ENCODE results near the gene TMTC3.
"Not testable (repeated sequence)": the region's sequence is repeated elsewhere in the genome, so short reads cannot be mapped to it uniquely, and the experiment has no call there.

TMTC3 gene

GRCh38 chr12:88163371-88163770, 21.3 kb downstream of the TMTC3 start:
- DNase-seq (ENCODE audit: low read depth in 4 of 4, low spot score in 1 of 4), result no peak

GRCh38 chr12:88166179-88166578, 24.1 kb downstream of the TMTC3 start:
- no peak for DNase-seq (ENCODE audit: low read depth in 4 of 4, low spot score in 1 of 4)

- no peak for DNase-seq (ENCODE audit: low read depth in 4 of 4, low spot score in 1 of 4)
These were observed 25.3 kb downstream of the TMTC3 start for GRCh38 chr12:88167384-88167783.

- no peak for DNase-seq (ENCODE audit: low read depth in 4 of 4, low spot score in 1 of 4)
These were observed 30.8 kb downstream of the TMTC3 start for GRCh38 chr12:88172844-88173407.

GRCh38 chr12:88175544-88175943, 33.4 kb downstream of the TMTC3 start:
- DNase-seq (ENCODE audit: low read depth in 4 of 4, low spot score in 1 of 4), result no peak

GRCh38 chr12:88179436-88180014, 37.4 kb downstream of the TMTC3 start:
- DNase-seq (ENCODE audit: low read depth in 4 of 4, low spot score in 1 of 4), result no peak

GRCh38 chr12:88181881-88182280, 39.8 kb downstream of the TMTC3 start:
- DNase-seq (ENCODE audit: low read depth in 4 of 4, low spot score in 1 of 4), result no peak

- DNase-seq (ENCODE audit: low read depth in 4 of 4, low spot score in 1 of 4), result no peak
These were observed 40.3 kb downstream of the TMTC3 start for GRCh38 chr12:88182416-88182815.

- DNase-seq (ENCODE audit: low read depth in 4 of 4, low spot score in 1 of 4), result no peak
These were observed 42.1 kb downstream of the TMTC3 start for GRCh38 chr12:88184196-88184595.

GRCh38 chr12:88185279-88185678, 43.2 kb downstream of the TMTC3 start:
- no peak for DNase-seq (ENCODE audit: low read depth in 4 of 4, low spot score in 1 of 4)

- no peak for DNase-seq (ENCODE audit: low read depth in 4 of 4, low spot score in 1 of 4)
These were observed 43.9 kb downstream of the TMTC3 start for GRCh38 chr12:88185988-88186387.

- DNase-seq (ENCODE audit: low read depth in 4 of 4, low spot score in 1 of 4), result no peak
These were observed 45.5 kb downstream of the TMTC3 start for GRCh38 chr12:88187571-88187970.

- DNase-seq (ENCODE audit: low read depth in 4 of 4, low spot score in 1 of 4), result no peak
These were observed 46.1 kb downstream of the TMTC3 start for GRCh38 chr12:88188180-88188579.

GRCh38 chr12:88192426-88192825, 50.3 kb downstream of the TMTC3 start:
- DNase-seq (ENCODE audit: low read depth in 4 of 4, low spot score in 1 of 4), result no peak

GRCh38 chr12:88194868-88195267, 52.8 kb downstream of the TMTC3 start:
- DNase-seq (ENCODE audit: low read depth in 4 of 4, low spot score in 1 of 4), result no peak

- DNase-seq (ENCODE audit: low read depth in 4 of 4, low spot score in 1 of 4), result no peak
These were observed 57.9 kb downstream of the TMTC3 start for GRCh38 chr12:88200029-88200428.

- DNase-seq (ENCODE audit: low read depth in 4 of 4, low spot score in 1 of 4), result no peak
These were observed 60.4 kb downstream of the TMTC3 start for GRCh38 chr12:88202500-88202899.

GRCh38 chr12:88206601-88207000, 64.5 kb downstream of the TMTC3 start:
- no peak for DNase-seq (ENCODE audit: low read depth in 4 of 4, low spot score in 1 of 4)

- DNase-seq (ENCODE audit: low read depth in 4 of 4, low spot score in 1 of 4), result no peak
These were observed 66.0 kb downstream of the TMTC3 start for GRCh38 chr12:88207921-88208620.

- DNase-seq (ENCODE audit: low read depth in 4 of 4, low spot score in 1 of 4), result no peak
These were observed 66.6 kb downstream of the TMTC3 start for GRCh38 chr12:88208661-88209060.

- not testable (repeated sequence) for DNase-seq (ENCODE audit: low read depth in 4 of 4, low spot score in 1 of 4)
These were observed 68.2 kb downstream of the TMTC3 start for GRCh38 chr12:88210311-88210710.

- DNase-seq (ENCODE audit: low read depth in 4 of 4, low spot score in 1 of 4), result no peak
These were observed 76.2 kb downstream of the TMTC3 start for GRCh38 chr12:88218293-88218692.

- DNase-seq (ENCODE audit: low read depth in 4 of 4, low spot score in 1 of 4), result no peak
These were observed 77.8 kb downstream of the TMTC3 start for GRCh38 chr12:88219861-88220260.

All from stimulated activated CD4-positive, alpha-beta T cell treated with anti-CD3 and anti-CD28 coated beads, Interleukin-1b, Interleukin-23, amount 100 ng/mL, for 24 hours (primary cell).